Brain microvascular endothelial cell (primary cell): ENCODE measurements around the gene MYLK4.

Experiments
- DNase-seq: peaks from one replicate; pipeline ENCODE4 v3.0.0-alpha.2; 2020
- H3K27ac ChIP-seq: fragments of 250-450 bp; sonication (Bioruptor Pico); 2 replicates; pipeline ENCODE4 v1.5.1; 2020; ENCODE audit warnings: mild to moderate bottlenecking, moderate library complexity
- H3K27me3 ChIP-seq: fragments of 250-450 bp; sonication (Bioruptor Pico); replicated peaks from 2 replicates; pipeline ENCODE4 v1.5.1; 2020; ENCODE audit warnings: mild to moderate bottlenecking
- H3K36me3 ChIP-seq: fragments of 250-450 bp; sonication (Bioruptor Pico); replicated peaks from 2 replicates; pipeline ENCODE4 v1.5.1; 2020; ENCODE audit warnings: mild to moderate bottlenecking
- H3K4me3 ChIP-seq: 2 replicates; pipeline ENCODE4 v1.5.1; 2011; ENCODE audit warnings: low read depth, mild to moderate bottlenecking, control low read depth, low read length, moderate library complexity
- in situ Hi-C: cut with HindIII; loops from 2 replicates; pipeline ENCODE4 v1.10.0; 2017; ENCODE audit warnings: low sequenced_read_pairs, low pct_ligation_motif_present
- TF ChIP-seq, protein P1 (sequence below): IDR thresholded peaks from 2 replicates; pipeline ENCODE4 v1.5.1; 2011; ENCODE audit warnings: low read depth, mild to moderate bottlenecking, moderate library complexity, low read length, control low read depth, inconsistent platforms; ENCODE audit errors: missing control alignments

MYLK4 gene

DNA sequence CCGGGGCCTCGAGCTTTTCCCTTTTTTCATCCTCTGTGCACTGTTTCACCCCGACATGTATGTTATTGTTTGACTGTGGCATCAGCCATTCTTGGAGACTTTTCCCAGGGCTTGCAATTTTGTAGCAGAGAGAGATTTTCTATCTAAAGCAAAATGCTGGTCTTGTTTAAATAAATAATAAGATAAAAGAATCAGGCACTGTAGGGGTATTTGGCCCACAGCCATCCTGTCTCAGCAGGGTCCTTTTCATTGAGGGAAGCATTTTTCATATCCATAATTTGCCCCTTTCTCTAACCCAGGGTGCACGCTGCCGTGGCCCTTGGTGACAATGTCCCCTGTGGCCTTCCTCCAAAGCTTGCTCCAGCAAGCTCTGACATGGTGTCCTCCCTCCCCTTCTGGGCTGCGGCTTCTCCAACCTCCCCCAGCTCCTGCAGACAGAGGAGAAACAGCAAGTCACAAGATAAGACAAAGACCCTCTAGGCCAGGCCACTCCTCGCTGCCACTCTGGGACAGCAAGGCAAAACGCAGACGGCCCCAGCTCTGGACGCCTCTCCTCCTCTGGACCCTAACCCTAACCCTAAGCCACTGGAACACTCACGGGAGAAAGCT is 117.6 kb downstream of the MYLK4 start:
- in situ Hi-C loops = no loop called here
- Histone ChIP-seq H3K27ac (no peak overlapping the region), H3K27me3 (no peaks in the 10 kb centered on the region), H3K36me3 (no peaks in the 10 kb centered on the region), H3K4me3 (no peak overlapping the region)
- DNase-seq = no peak
- TF ChIP-seq, protein P1, sequence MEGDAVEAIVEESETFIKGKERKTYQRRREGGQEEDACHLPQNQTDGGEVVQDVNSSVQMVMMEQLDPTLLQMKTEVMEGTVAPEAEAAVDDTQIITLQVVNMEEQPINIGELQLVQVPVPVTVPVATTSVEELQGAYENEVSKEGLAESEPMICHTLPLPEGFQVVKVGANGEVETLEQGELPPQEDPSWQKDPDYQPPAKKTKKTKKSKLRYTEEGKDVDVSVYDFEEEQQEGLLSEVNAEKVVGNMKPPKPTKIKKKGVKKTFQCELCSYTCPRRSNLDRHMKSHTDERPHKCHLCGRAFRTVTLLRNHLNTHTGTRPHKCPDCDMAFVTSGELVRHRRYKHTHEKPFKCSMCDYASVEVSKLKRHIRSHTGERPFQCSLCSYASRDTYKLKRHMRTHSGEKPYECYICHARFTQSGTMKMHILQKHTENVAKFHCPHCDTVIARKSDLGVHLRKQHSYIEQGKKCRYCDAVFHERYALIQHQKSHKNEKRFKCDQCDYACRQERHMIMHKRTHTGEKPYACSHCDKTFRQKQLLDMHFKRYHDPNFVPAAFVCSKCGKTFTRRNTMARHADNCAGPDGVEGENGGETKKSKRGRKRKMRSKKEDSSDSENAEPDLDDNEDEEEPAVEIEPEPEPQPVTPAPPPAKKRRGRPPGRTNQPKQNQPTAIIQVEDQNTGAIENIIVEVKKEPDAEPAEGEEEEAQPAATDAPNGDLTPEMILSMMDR = no peak

DNA sequence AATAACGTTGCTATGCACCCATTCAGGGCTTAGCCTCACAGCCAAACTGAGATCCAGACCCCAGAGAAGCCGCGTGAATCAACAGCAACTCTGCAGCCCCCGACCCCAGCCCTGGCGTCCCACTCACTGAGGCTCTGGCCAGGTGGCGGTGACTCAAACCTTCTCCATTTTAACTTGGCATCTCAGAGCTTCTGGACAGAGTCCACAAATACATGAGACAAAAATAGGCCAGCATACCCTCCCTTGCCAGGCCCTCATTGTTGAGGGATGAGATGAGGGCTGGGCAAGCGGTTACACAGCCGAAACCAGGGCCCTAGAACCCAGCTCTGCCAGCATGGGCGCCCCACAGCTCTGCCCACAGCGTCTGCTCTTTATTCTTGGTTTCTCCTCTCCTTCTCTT is 118.4 kb downstream of the MYLK4 start:
- H3K27me3 ChIP-seq = no peaks in the 10 kb centered on the region
- no peak overlapping the region for H3K27ac ChIP-seq
- DNase-seq = no peak
- H3K4me3 ChIP-seq = no peak overlapping the region
- TF ChIP-seq, protein P1 = no peak
- in situ Hi-C loops = no loop called here
- no peaks in the 10 kb centered on the region for H3K36me3 ChIP-seq

DNA sequence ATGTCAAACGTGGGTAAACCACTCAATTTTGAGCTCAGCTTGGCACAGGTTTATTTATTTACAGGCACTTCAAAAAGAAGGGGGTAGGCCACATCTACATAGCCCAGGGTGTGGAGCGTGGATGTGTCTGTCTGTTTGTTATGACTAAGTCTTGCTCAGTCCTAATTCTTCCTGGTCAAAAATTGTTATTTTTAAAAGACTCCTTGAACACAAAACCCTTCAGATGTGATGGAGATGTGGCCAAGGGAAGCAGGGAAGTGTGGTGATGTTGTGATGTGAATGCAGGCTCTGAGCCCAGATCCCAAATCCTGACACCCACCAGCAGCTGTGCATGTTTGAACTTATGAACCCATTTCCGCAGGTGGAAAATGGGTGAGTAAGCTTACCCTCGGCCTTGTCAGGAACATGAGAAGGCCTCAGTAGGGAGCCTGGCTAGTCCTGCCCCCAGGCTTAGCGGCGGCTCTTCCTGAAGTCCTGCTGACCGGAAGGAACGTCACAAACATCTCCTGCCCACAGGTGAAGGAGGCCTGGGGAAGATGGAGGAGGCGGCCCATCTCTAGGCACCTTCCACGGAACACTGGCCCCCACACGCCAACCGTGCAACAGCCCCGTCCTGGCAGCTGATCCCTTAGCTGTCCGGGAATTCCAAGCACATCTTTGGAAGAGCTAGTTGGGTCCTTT is 119.7 kb downstream of the MYLK4 start:
- TF ChIP-seq, protein P1 = no peak
- DNase-seq = peak; percentile 70
- in situ Hi-C loops = no loop called here
- H3K36me3 ChIP-seq = no peaks in the 10 kb centered on the region
- H3K27ac ChIP-seq = peak overlapping the region; percentile 91
- H3K4me3 ChIP-seq = no peak overlapping the region
- H3K27me3 ChIP-seq = no peaks in the 10 kb centered on the region

DNA sequence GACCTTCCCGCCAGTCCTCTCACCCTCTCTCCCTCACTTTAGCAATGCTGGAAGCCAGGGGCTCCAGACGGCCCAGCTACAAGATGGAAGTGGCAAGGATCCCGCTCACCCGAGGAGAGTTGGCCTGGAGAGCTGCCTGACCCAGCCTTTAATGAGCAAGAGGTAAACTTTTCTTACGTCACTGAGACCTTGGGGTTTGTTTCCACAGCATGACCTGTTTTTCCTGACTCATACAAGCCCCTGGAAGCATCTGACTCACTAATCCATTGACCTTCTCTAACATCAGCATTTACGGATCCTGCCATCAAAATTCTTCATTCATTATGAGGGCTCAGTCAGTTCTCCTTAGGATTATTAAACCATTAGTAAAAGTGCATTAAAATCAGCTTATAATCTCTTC is 120.4 kb downstream of the MYLK4 start:
- DNase-seq = peak; percentile 95
- H3K36me3 ChIP-seq = no peaks in the 10 kb centered on the region
- peak overlapping the region; percentile 91 for H3K27ac ChIP-seq
- TF ChIP-seq, protein P1 = no peak
- H3K4me3 ChIP-seq = no peak overlapping the region
- H3K27me3 ChIP-seq = no peaks in the 10 kb centered on the region
- in situ Hi-C loops = no loop called here

DNA sequence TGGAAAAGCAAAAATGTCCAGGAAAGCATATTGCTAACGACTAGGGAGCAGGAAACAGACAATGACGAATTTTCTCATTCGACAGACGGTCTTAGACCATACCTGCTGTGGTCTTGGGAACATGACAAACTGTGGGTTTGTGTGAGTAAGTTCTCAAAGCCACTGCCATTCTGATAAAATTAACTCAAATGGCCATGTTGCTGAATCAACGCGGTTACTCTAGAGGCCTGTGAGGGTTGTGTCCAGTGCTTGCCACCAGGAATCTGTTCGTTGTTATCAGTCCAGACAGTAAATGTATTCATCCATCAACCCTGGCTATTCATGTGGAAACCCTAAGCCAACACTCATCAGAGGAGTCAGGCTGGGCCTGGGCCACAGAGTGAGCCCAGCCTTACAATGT is 124.3 kb downstream of the MYLK4 start:
- no peaks in the 10 kb centered on the region for H3K36me3 ChIP-seq
- peak; percentile 63 for DNase-seq
- in situ Hi-C loops = no loop called here
- H3K4me3 ChIP-seq = no peak overlapping the region
- TF ChIP-seq, protein P1 = no peak
- H3K27ac ChIP-seq = peak overlapping the region; percentile 18
- H3K27me3 ChIP-seq = no peaks in the 10 kb centered on the region
